H4 (cell line): ENCODE measurements around the gene TSHB. TPM values are rescaled to one million over a fixed set of nuclear protein-coding genes. Genes with fewer than 3 reads are reported as not detected.
"Not testable (repeated sequence)": the region's sequence is repeated elsewhere in the genome, so short reads cannot be mapped to it uniquely, and the experiment has no call there.

ENCODE experiments used
- DNase-seq: peaks from one replicate; pipeline ENCODE4 v3.0.0-alpha.2; 2015; ENCODE audit warnings: low spot score
- total RNA-seq: library from RNA; depleted of rRNA; stranded (reverse); fragments of >200 nt; shearing (Covaris generic); gene quantifications from 2 replicates; pipeline ENCODE4 v1.2.3, GENCODE V29; 2014; rRNA removed

The TSHB gene
- total RNA-seq = not detected in 2 replicates

DNA sequence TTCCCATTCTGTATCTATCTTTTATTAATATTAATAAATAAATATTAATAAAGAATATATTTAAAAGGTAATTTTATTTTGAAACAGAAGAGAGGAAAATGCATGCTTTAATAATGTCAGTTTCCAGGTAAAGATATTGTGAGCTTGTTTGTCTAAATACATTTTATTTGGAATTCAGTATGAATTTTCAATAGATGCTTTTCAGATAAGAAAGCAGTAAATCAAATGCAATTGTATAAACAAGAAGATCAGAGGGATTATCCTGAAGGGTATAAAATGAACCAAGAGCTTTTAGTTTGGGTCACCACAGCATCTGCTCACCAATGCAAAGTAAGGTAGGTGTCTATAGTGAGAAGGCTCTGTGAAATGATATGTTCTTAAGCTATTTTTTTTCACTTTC lies at the start of gene TSHB:
TSS of gene TSHB (plus strand) at position 301 of the 400 bp plus-strand sequence. CDS start 3,537 bp downstream, outside the sequence.
- no peak for DNase-seq

DNA sequence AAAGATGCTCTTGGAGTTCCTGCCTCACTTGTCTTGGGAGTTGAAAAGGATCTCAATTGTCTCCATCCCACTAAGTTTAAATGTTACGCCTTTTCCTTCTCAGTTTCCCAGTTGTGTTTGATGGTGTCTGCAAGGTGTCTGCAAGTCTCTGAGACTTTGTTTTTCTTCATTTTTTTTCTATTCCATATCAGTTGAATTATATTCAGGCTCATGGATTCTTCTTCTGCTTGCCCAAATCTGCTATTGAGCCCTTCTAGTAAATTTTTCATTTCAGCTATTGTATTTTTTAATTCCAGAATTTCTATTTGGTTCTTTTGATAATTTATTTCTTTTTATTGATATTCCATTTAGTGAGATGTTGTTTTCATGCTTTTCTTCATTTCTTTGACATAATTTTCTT lies 47.4 kb upstream of the TSHB start:
- no peak for DNase-seq

GRCh38 chr1:114986286-114986685 lies 43.3 kb upstream of the TSHB start:
- DNase-seq = no peak

GRCh38 chr1:114988095-114988494 lies 41.5 kb upstream of the TSHB start:
- no peak for DNase-seq

DNA sequence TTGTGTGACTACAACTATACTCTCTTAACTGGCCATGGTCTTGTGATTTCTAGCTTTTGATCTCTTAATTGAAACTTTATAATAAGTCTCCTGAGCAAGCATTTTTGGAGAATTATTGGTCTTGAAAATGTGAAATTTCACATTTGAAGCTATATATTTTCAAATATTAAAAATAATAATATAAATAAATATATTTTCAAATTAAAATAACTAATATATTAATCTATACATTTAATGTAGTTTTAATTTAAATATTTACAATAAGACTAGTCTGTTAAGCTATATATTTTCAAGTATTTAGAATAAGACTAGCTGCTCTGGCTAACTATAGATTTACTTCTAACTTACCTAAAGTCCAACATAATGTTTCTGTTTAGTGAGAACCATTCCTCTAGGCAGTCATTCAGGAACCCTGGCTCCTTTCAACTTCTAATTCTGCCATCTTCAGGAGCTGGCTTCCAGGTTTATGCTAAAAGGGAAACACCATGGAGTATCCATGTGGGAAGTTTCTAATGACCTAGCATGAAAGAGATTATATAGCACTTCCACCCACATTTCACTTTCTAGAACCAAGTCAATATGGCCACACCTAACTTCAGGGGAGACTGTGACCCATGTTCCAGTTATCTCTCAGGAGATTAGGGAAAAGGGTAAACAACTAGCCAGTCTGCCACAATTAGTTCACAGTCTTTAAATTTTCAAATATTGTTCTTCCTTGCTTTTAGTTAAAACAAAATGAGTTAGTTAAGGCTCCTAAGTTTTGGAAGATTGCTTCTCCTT lies 31.9 kb upstream of the TSHB start:
- DNase-seq = no peak

- DNase-seq = no peak
Measured at GRCh38 chr1:115006191-115006590, 23.4 kb upstream of the TSHB start.

GRCh38 chr1:115012006-115012405 lies 17.6 kb upstream of the TSHB start:
- no peak for DNase-seq

DNA sequence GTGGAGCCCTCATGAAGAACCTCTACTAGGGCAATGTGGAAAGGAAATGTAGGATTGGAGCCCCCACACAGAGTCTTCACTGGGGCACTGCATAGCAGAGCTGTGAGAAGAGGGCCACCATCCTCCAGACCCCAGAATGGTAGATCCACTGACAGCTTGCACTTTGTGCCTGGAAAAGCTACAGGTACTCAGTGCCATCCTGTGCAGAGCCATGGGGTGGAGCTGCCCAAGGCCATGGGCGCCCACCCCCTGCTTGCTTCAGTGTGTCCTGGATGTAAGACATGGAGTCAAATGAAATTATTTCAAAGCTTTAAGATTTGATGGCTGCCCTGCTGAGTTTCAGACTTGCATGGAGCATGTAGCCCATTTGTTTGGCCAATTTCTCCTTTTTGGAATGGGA lies 17.2 kb upstream of the TSHB start:
- no peak for DNase-seq

DNA sequence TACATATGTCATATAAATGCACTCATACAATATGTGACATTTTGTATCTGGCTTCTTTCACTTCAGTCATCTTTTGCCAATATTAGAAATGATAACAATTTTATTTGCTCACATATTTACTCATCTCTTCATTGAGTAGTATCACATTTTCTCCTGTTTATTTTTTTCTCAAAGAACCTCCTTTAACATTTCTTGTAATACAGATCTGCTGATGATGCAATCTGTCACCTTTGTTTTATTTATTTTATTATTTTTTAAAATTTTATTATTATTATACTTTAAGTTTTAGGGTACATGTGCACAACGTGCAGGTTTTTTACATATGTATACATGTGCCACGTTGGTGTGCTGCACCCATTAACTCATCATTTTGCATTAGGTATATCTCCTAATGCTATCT lies 15.8 kb upstream of the TSHB start:
- no peak for DNase-seq

- DNase-seq = not testable (repeated sequence)
Measured at GRCh38 chr1:115019549-115019948, 10.1 kb upstream of the TSHB start.

GRCh38 chr1:115021145-115021544 lies 8.5 kb upstream of the TSHB start:
- no peak for DNase-seq

- no peak for DNase-seq
Measured at GRCh38 chr1:115023593-115023992, 6.0 kb upstream of the TSHB start.

GRCh38 chr1:115031595-115031994 lies 2.0 kb downstream of the TSHB start:
- DNase-seq = no peak

DNA sequence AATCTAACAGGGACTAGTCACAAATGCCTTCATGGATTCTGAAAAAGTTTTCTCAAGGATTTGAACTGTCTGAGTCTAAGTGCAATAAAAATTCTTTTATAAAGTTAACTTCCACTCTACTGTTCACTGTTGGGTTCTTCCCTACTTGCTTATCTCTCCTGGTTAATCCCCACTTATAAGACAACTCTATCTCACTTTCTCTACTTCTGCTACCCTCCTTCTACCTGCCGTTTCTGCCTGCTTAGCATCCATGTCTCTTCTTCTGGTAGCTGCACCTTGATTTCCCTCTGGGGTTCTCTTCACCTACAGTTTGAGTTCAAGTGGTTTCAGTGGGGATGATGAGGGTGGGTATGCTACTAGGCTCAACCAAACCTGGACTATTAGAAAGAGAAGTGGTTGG lies 6.0 kb downstream of the TSHB start:
- DNase-seq = no peak

GRCh38 chr1:115036814-115037507 lies 7.3 kb downstream of the TSHB start:
- DNase-seq = no peak

- DNase-seq = no peak
Measured at GRCh38 chr1:115040501-115040900, 10.9 kb downstream of the TSHB start.

- peak; percentile 9 for DNase-seq
Measured at GRCh38 chr1:115041654-115042053, 12.0 kb downstream of the TSHB start.

GRCh38 chr1:115046751-115047150 lies 17.1 kb downstream of the TSHB start:
- no peak for DNase-seq

DNA sequence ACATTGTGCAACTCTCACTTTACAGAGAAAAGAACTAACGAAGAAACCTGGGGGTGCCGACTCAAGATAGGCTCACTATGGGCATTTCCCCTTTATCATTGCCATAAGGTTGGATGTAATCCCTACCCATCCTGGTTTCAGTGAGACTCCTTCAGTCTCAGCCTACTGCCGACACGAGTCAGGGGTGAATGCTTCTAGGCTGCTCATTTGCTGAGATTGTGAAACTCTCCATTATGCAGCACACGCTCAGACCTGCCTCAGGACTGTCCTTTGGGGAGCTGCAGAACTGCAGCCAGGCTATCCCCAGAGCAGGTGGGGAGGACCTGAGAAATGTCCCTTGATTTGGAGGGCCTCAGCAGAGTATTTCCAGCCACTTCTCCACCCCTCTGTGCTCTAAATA lies 22.2 kb downstream of the TSHB start:
- DNase-seq = no peak

GRCh38 chr1:115052454-115053083 lies 22.9 kb downstream of the TSHB start:
- peak; percentile 42 for DNase-seq

- DNase-seq = no peak
Measured at GRCh38 chr1:115056395-115056798, 26.8 kb downstream of the TSHB start.

DNA sequence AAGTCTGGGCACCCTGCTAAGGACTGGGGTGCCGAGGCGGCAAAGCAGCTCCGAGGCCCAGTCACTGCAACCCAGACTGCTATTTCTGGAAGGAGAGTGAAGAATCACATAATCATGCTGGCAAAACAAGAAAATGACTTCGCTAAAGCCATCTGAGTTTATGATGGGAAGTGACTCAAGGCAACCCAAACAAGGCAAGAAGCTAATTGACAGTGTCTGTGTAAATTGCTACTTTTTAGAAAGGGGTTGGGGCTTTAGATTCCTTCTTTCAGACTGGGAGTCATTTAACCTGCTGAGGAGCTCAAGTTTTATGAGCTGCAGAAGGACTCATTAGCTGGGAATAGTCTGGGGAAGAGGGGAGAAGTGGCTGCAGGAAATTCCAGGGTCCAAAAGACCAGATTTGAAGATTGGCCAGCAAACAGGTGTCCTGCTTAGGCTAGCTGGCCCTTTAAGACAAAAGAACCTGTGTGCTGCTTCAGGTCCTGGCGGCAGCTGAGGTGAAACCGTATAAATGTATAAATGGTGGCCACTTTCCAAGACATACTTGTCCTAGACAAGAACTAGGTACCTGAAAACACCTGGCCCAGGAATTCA lies 28.1 kb downstream of the TSHB start:
- no peak for DNase-seq
